ENCODE data around the gene SSBP3. TPM values are rescaled to one million over a fixed set of nuclear protein-coding genes. Genes with fewer than 3 reads are reported as not detected.
A peak's percentile ranks its signal among the peaks of the same experiment; 100 is the strongest.

SSBP3 gene
- total RNA-seq, 2 donors from 2014 or later: 63.8 to 76.5 TPM

GRCh38 chr1:54405898-54406293 is 298 bp downstream of the SSBP3 start:
- peak overlapping the region; percentile 92 for H3K4me3 ChIP-seq
- H3K9me3 ChIP-seq: no peaks in the 10 kb centered on the region
- no peak for DNase-seq
- no peak for TF ChIP-seq CTCF (IDR thresholded peaks at IDR 0.05)
- H3K9ac ChIP-seq (ENCODE audit: low read depth in 2 of 2, low read length in 2 of 2): no peak overlapping the region
- no peak overlapping the region for H3K27ac ChIP-seq
- H3K27me3 ChIP-seq: no peaks in the 10 kb centered on the region
- H3K4me1 ChIP-seq: peaks cover 17% of the 10 kb centered on the region
- H3K36me3 ChIP-seq: no peaks in the 10 kb centered on the region
- intact Hi-C loops (cut with DNase I): loop anchor here (10.0 kb wide), 1 partner anchor 331 kb away; no protein-coding TSS in a partner anchor

- Histone ChIP-seq H3K27me3 (no peaks in the 10 kb centered on the region), H3K4me3 (peak overlapping the region; percentile 92), H3K4me1 (peaks cover 17% of the 10 kb centered on the region), H3K36me3 (peaks cover 6% of the 10 kb centered on the region), H3K9ac (ENCODE audit: low read depth in 2 of 2, low read length in 2 of 2) (peak overlapping the region; percentile 71 to 84), H3K9me3 (no peaks in the 10 kb centered on the region), H3K27ac (no peak overlapping the region)
- no peak for TF ChIP-seq CTCF (IDR thresholded peaks at IDR 0.05)
- DNase-seq: no peak
- intact Hi-C loops (cut with DNase I): loop anchor here (5.0 to 10.0 kb wide), 2 partner anchors 283 to 330 kb away; no protein-coding TSS in a partner anchor
Measured at GRCh38 chr1:54404939-54405897, 976 bp downstream of the SSBP3 start.

DNA sequence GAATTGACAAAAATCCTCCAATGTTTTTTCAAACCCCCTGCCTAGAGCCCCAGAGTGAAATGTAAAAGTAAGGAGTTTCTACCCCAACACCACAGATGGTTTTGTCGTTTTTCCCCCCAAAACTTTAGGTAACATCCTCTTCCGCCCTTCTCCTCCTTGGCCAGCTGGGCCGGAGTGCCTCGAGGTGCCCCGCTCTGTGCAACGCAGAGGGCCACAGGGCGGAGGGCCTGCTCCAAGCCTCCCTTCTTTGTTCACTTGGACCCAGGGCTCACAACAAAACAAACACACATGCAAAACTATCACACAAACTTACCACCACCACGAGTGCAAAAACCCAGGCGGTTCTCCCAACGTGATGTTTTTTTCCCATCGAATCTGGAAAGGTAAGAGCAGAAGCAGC is 1.9 kb downstream of the SSBP3 start:
- Histone ChIP-seq H3K27ac (no peak overlapping the region), H3K4me1 (peaks cover 14% of the 10 kb centered on the region), H3K9ac (ENCODE audit: low read depth in 2 of 2, low read length in 2 of 2) (peak overlapping the region in 1 of 2 donors; percentile 84), H3K27me3 (no peaks in the 10 kb centered on the region), H3K36me3 (peaks cover 9% of the 10 kb centered on the region), H3K4me3 (peak overlapping the region; percentile 92), H3K9me3 (no peaks in the 10 kb centered on the region)
- no peak for DNase-seq
- intact Hi-C loops (cut with DNase I): loop anchor here (5.0 to 10.0 kb wide), 2 partner anchors 282 to 329 kb away; no protein-coding TSS in a partner anchor
- no peak for TF ChIP-seq CTCF (IDR thresholded peaks at IDR 0.05)

- peaks cover 11% of the 10 kb centered on the region for H3K4me1 ChIP-seq
- no peak for TF ChIP-seq CTCF (IDR thresholded peaks at IDR 0.05)
- intact Hi-C loops (cut with DNase I): loop anchor here (5.0 to 10.0 kb wide), 2 partner anchors 282 to 329 kb away; no protein-coding TSS in a partner anchor
Measured at GRCh38 chr1:54403808-54404261, 2.4 kb downstream of the SSBP3 start.

DNA sequence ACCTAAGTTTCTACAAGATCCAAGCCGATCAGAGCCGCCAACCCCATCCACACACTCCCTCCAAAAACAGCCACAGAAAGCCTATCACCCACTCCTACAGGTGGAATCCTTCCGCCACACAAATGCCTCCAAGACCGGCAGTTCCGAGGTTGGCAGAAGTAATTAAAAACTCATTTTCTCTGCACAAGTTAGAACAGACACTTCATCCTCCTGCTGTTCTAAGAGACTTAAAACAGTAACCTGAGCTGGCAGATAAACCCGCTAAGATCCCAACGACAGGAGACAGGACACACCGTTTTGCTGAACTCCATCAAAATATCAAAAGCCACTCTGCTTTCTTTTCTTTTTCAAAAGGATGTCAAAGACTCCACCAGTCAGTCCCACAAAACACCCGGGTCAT is 2.8 kb downstream of the SSBP3 start:
- Histone ChIP-seq H3K4me3 (no peak overlapping the region), H3K36me3 (peaks cover 9% of the 10 kb centered on the region), H3K4me1 (peaks cover 8% of the 10 kb centered on the region), H3K27me3 (no peaks in the 10 kb centered on the region), H3K9me3 (no peaks in the 10 kb centered on the region), H3K9ac (ENCODE audit: low read depth in 2 of 2, low read length in 2 of 2) (no peak overlapping the region), H3K27ac (no peak overlapping the region)
- DNase-seq: no peak
- no peak for TF ChIP-seq CTCF (IDR thresholded peaks at IDR 0.05)
- intact Hi-C loops (cut with DNase I): loop anchor here (5.0 to 10.0 kb wide), 2 partner anchors 281 to 329 kb away; no protein-coding TSS in a partner anchor

More at GRCh38 chr1:54403808-54404261, 2.4 kb downstream of the SSBP3 start:
- no peak overlapping the region for H3K27ac ChIP-seq
- H3K9ac ChIP-seq (ENCODE audit: low read depth in 2 of 2, low read length in 2 of 2): peak overlapping the region; percentile 27 to 84
- H3K4me3 ChIP-seq: peak overlapping the region; percentile 92
- no peaks in the 10 kb centered on the region for H3K9me3 ChIP-seq
- no peaks in the 10 kb centered on the region for H3K27me3 ChIP-seq
- no peak for DNase-seq
- peaks cover 9% of the 10 kb centered on the region for H3K36me3 ChIP-seq
